Activated CD8-positive, alpha-beta T cell treated with anti-CD3 and anti-CD28 coated beads for 36 hours (primary cell): Measurements from ENCODE around the gene BHLHE40. TPM values are rescaled to one million over a fixed set of nuclear protein-coding genes. Genes with fewer than 3 reads are reported as not detected.
A peak's percentile ranks its signal among the peaks of the same experiment; 100 is the strongest.

Source experiments
- ATAC-seq: fragments of 200-7000 bp; cut with Tn5 transposase; one replicate; pipeline ENCODE4 v1.10.0; 2021; ENCODE audit warnings: mild to moderate bottlenecking, moderate library complexity
- CTCF ChIA-PET: fragments of 350-600 bp; sonication (Branson Sonifier 250); formaldehyde crosslinking; loops from one replicate; lab custom pipeline; 2021; ENCODE audit warnings: antibody characterized with exemption; lab: Charles Lee
- POLR2A ChIA-PET: fragments of 350-600 bp; sonication (Branson Sonifier 250); formaldehyde crosslinking; loops from one replicate; lab custom pipeline; 2021; ENCODE audit warnings: antibody characterized with exemption; lab: Charles Lee
- DNase-seq: peaks from one replicate; pipeline ENCODE4 v3.0.0-alpha.2; 2020
- H3K27ac Mint-ChIP-seq: one replicate; pipeline ENCODE4 v1.8.0; 2021; ENCODE audit warnings: mild to moderate bottlenecking, mixed read lengths
- H3K27me3 Mint-ChIP-seq: one replicate; pipeline ENCODE4 v1.8.0; 2021; ENCODE audit warnings: mixed read lengths
- H3K36me3 Mint-ChIP-seq: one replicate; pipeline ENCODE4 v1.8.0; 2021; ENCODE audit warnings: low read depth, mixed read lengths
- H3K4me1 Mint-ChIP-seq: one replicate; pipeline ENCODE4 v1.8.0; 2021; ENCODE audit warnings: low read depth, mixed read lengths
- H3K4me3 Mint-ChIP-seq: one replicate; pipeline ENCODE4 v1.8.0; 2021; ENCODE audit warnings: mild to moderate bottlenecking, moderate library complexity, mixed read lengths
- H3K9me3 Mint-ChIP-seq: one replicate; pipeline ENCODE4 v1.8.0; 2021; ENCODE audit warnings: mixed read lengths
- CTCF ChIP-seq: fragments of 200-600 bp; IDR thresholded peaks from one replicate; pipeline ENCODE4 v1.8.0; 2022; ENCODE audit warnings: antibody characterized with exemption, mild to moderate bottlenecking
- intact Hi-C: fragments of 100-400 bp; cut with micrococcal nuclease; formaldehyde crosslinking; loops from one replicate; pipeline ENCODE4 v1.10.0; 2022
- total RNA-seq, 2 experiments: library from RNA; stranded (reverse); gene quantifications; one replicate each; pipeline ENCODE4 v1.2.3, GENCODE V29; 2021

The BHLHE40 gene
- total RNA-seq, 2 experiments from 2014 or later: 456 to 470 TPM

GRCh38 chr3:5001135-5001534 is 21.9 kb downstream of the BHLHE40 start:
- Mint-ChIP-seq H3K4me1 (peaks cover 50% of the 10 kb centered on the region), H3K27me3 (peaks cover 1% of the 10 kb centered on the region), H3K4me3 (no peak overlapping the region), H3K36me3 (no peaks in the 10 kb centered on the region), H3K27ac (peak overlapping the region; percentile 38), H3K9me3 (no peaks in the 10 kb centered on the region)
- intact Hi-C loops: no loop called here
- TF ChIP-seq CTCF: no peak
- POLR2A ChIA-PET: interaction anchor here (1.1 to 6.5 kb wide), 4 partner anchors 13 to 179 kb away, joined by 3 to 74 read pairs (median 14); partner anchors contain the start of gene BHLHE40
- ATAC-seq: no peak
- no peak for DNase-seq
- CTCF ChIA-PET: interaction anchor here (0.7 to 4.0 kb wide), 6 partner anchors 10 to 289 kb away, joined by 3 to 15 read pairs (median 4); partner anchors contain the start of gene BHLHE40

GRCh38 chr3:5001805-5002173 is 22.6 kb downstream of the BHLHE40 start:
- Mint-ChIP-seq H3K27ac (peak overlapping the region; percentile 83), H3K4me3 (no peak overlapping the region), H3K36me3 (no peaks in the 10 kb centered on the region), H3K27me3 (peaks cover 1% of the 10 kb centered on the region), H3K4me1 (peaks cover 56% of the 10 kb centered on the region), H3K9me3 (no peaks in the 10 kb centered on the region)
- POLR2A ChIA-PET: interaction anchor here (1.0 to 6.5 kb wide), 6 partner anchors 10 to 262 kb away, joined by 3 to 74 read pairs (median 4); partner anchors contain the start of gene BHLHE40
- CTCF ChIA-PET: interaction anchor here (0.7 to 4.0 kb wide), 5 partner anchors 10 to 290 kb away, joined by 3 to 15 read pairs (median 5); no protein-coding TSS in a partner anchor
- DNase-seq (no peak), ATAC-seq (no peak)
- intact Hi-C loops: no loop called here
- no peak for TF ChIP-seq CTCF

GRCh38 chr3:5002174-5002870 is 23.1 kb downstream of the BHLHE40 start:
- CTCF ChIA-PET: interaction anchor here (0.8 to 4.0 kb wide), 4 partner anchors 14 to 290 kb away, joined by 3 to 15 read pairs (median 8); no protein-coding TSS in a partner anchor
- POLR2A ChIA-PET: interaction anchor here (1.0 to 6.5 kb wide), 6 partner anchors 9 to 263 kb away, joined by 3 to 74 read pairs (median 4); partner anchors contain the start of gene BHLHE40

GRCh38 chr3:5002871-5003247 is 23.6 kb downstream of the BHLHE40 start:
- Mint-ChIP-seq H3K27ac (peak overlapping the region; percentile 83), H3K4me1 (peaks cover 64% of the 10 kb centered on the region), H3K9me3 (no peaks in the 10 kb centered on the region), H3K36me3 (no peaks in the 10 kb centered on the region), H3K4me3 (peak overlapping the region; percentile 28), H3K27me3 (peaks cover 1% of the 10 kb centered on the region)
- intact Hi-C loops: no loop called here
- ChIA-PET POLR2A (interaction anchor here (1.3 to 6.5 kb wide), 3 partner anchors 9 to 24 kb away, joined by 4 to 74 read pairs (median 23); partner anchors contain the start of gene BHLHE40), CTCF (interaction anchor here (1.3 to 4.0 kb wide), 3 partner anchors 13 to 22 kb away, joined by 3 to 15 read pairs (median 11); no protein-coding TSS in a partner anchor)
- ATAC-seq: no peak
- TF ChIP-seq CTCF: no peak
- no peak for DNase-seq

More at GRCh38 chr3:5002174-5002870, 23.1 kb downstream of the BHLHE40 start:
- intact Hi-C loops: no loop called here
- no peak for TF ChIP-seq CTCF
- peak; percentile 87 for DNase-seq
- Mint-ChIP-seq H3K4me3 (peak overlapping the region; percentile 28), H3K9me3 (no peaks in the 10 kb centered on the region), H3K36me3 (no peaks in the 10 kb centered on the region), H3K27me3 (peaks cover 1% of the 10 kb centered on the region), H3K27ac (peak overlapping the region; percentile 83), H3K4me1 (peaks cover 59% of the 10 kb centered on the region)
- peak; percentile 70 for ATAC-seq
